GM13977 (cell line): ENCODE data around the gene ZGRF1.
"Not testable (repeated sequence)": the region's sequence is repeated elsewhere in the genome, so short reads cannot be mapped to it uniquely, and the experiment has no call there.

Experiments
- DNase-seq: peaks from one replicate; pipeline ENCODE4 v3.0.0; 2012; ENCODE audit warnings: low spot score
- in situ Hi-C: fragments of 300-500 bp; cut with MboI; formaldehyde crosslinking; loops from one replicate; pipeline ENCODE4 v1.12.0; 2022; ENCODE audit warnings: low sequenced_read_pairs, low pct_unique_long_range_greater_than_20kb, mixed read lengths, inconsistent platforms; ENCODE audit not compliant: unreplicated experiment
- TF ChIP-seq, protein P1 (sequence below): IDR thresholded peaks from 2 replicates; pipeline ENCODE4 v1.5.1; 2012; ENCODE audit warnings: mild to moderate bottlenecking, control low read depth; ENCODE audit not compliant: insufficient read depth; ENCODE audit errors: extremely low read depth, missing control alignments

Gene ZGRF1

DNA sequence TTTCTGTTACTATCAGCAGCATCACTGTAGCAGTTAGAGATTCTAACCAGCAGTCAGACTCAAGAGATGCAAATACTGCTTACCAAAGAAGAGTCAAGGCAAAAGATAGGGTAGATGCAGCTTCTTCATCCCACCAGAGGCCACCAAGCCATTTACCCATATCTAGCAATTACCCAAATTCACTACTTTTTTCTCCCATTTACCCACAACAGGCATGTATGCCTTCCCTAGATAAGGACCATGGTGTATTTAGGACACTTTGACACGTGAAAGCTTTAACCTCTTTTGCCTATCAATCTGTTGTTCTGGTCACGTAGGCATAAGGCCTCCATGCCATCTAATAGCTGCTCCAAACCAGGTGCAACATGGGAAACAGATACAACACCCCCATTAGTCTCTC, 5.8 kb upstream of the ZGRF1 start:
- no peak for DNase-seq
- in situ Hi-C loops: no loop called here

DNA sequence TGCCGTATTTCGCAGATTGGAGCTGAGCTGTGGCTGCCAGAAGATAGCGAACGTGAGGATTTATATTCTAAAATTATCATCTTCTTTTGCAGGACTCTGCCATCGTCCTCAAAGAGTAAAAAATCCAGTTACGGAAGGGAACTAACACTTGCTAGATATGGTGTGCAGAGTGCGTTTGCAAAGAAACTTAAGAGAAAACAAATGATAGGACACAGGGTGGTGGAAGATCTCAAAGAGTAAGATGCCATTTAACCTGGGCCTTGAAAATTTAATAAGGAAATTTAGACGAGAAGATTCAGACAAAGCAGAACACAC, 800 bp upstream of the ZGRF1 start:
- in situ Hi-C loops: no loop called here
- TF ChIP-seq, protein P1, sequence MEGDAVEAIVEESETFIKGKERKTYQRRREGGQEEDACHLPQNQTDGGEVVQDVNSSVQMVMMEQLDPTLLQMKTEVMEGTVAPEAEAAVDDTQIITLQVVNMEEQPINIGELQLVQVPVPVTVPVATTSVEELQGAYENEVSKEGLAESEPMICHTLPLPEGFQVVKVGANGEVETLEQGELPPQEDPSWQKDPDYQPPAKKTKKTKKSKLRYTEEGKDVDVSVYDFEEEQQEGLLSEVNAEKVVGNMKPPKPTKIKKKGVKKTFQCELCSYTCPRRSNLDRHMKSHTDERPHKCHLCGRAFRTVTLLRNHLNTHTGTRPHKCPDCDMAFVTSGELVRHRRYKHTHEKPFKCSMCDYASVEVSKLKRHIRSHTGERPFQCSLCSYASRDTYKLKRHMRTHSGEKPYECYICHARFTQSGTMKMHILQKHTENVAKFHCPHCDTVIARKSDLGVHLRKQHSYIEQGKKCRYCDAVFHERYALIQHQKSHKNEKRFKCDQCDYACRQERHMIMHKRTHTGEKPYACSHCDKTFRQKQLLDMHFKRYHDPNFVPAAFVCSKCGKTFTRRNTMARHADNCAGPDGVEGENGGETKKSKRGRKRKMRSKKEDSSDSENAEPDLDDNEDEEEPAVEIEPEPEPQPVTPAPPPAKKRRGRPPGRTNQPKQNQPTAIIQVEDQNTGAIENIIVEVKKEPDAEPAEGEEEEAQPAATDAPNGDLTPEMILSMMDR: no peak
- no peak for DNase-seq

More for the DNA sequence above, 5.8 kb upstream of the ZGRF1 start:
- TF ChIP-seq, protein P1: no peak

DNA sequence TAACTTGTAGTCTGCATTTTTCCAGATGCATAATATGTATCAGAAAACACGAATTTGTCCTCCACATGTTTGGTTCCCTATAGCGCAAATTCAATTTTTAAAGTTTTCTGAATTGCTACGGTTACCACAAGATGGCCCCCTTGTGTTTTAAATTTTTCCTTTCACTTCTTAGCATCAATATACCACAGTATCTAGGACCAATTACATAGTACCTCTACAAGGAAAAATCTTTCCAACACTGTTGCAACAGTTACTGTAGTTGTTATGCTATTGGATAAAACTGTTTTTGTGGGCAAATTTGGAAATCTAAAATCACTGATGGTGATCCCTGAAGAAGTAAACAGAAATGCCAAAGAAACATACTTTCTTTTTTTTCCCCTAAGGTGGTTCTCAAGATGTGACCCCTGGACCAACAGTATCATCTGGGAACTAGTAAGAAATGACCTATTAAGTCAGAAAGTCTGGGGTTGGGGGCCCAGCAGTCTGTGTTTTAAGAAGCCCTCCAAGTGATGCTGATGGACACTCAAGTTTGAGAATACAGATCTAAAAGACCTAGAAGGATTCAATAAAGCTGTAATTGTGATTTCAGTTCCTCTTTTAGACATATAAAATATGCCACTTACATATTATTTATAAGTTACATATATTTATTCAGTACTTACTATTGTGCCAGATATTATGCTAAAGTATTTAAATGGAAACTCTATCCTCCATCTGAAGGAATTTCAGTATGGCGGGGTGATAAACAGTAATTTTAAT, 3.1 kb downstream of the ZGRF1 start:
- TF ChIP-seq, protein P1: peak; percentile 46
- in situ Hi-C loops: no loop called here
- DNase-seq: peak; percentile 23

DNA sequence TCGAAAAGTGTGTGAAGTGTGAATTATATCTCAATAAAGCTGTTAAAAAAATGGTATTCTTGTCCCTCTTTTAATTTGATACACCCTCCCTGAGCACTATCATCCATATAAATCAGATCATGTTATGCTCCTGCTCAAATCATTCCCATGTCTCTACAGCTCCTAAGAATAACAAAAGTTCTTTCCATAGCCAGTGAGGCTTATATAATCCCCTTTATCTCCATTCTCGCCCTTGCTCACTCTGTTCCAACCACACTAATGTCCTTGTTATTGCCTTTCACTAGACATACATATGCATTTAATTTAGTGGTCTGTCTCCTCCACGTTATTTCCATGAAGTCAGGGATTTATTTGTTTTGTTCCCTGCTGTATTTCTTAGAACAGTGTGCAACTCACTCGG, 10.5 kb downstream of the ZGRF1 start:
- no peak for DNase-seq
- in situ Hi-C loops: loop anchor here (10.0 kb wide), 2 partner anchors 139 to 309 kb away; no protein-coding TSS in a partner anchor
- TF ChIP-seq, protein P1: no peak

DNA sequence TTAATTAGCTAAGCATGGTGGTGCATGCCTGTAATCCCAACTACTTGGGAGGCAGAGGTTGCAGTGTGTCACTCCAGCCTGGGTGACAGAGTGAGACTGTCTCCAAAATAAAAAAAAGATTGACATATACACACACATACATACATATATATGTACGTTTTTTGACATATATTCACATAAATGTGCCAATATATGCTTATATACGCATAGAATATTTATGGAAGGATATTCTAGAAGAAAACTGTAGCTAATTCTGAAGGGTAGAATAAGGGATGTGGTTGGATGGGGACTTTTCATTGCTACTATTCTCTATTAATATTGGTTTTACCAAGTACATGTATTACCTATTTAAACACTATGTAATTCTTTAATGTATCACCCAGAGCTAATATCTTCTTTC, 19.7 kb downstream of the ZGRF1 start:
- DNase-seq: no peak
- TF ChIP-seq, protein P1: no peak
- in situ Hi-C loops: loop anchor here (25.0 kb wide), 1 partner anchor 280 kb away; no protein-coding TSS in a partner anchor

DNA sequence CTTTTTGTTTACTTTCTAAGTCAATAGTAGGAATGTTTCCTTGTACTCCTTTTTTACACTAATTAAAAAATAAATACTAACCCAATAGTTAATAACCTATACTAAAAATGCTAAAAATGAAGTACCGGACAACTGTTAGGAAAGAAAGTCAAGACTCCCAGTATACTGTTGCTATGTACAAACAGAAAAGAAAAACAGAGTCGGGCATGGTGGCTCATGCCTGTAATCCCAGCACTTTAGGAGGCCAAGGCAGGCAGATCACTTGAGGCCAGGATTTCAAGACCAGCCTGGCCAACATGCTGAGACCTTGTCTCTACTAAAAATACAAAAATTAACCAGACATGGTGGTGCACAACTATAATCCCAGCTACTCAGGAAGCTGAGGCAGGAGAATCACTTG, 23.9 kb downstream of the ZGRF1 start:
- in situ Hi-C loops: loop anchor here (25.0 kb wide), 1 partner anchor 276 kb away; no protein-coding TSS in a partner anchor
- DNase-seq: not testable (repeated sequence)

DNA sequence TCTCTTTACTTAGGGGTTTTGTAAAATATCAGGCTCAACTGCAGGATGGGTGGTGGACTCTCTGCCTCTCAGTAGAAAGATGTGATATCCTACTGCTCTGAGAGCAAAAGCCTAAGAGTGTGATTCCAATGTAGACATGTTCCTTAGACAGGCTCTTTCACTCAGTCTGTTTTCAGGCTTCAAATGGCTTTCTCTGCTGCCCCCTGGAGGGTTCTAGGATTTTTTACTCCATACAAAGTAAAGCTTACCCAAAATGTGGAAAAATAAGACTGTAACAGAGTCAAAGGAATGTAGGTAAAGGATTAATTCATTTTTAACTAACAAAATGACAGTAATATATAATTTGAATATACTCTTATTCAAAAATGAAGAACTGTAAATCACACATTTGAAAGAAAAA, 32.1 kb downstream of the ZGRF1 start:
- in situ Hi-C loops: loop anchor here (25.0 kb wide), 1 partner anchor 267 kb away; no protein-coding TSS in a partner anchor
- peak; percentile 48 for DNase-seq
- TF ChIP-seq, protein P1: peak; percentile 54
